Measurements from ENCODE around the gene CEP350. TPM values are rescaled to one million over a fixed set of nuclear protein-coding genes. Genes with fewer than 3 reads are reported as not detected.
A peak's percentile ranks its signal among the peaks of the same experiment; 100 is the strongest.

Gene CEP350
- total and polyA plus RNA-seq, 2 donors (not counting 1 experiment from before 2014, with no cell fraction given), result 19.0 to 101 TPM

DNA sequence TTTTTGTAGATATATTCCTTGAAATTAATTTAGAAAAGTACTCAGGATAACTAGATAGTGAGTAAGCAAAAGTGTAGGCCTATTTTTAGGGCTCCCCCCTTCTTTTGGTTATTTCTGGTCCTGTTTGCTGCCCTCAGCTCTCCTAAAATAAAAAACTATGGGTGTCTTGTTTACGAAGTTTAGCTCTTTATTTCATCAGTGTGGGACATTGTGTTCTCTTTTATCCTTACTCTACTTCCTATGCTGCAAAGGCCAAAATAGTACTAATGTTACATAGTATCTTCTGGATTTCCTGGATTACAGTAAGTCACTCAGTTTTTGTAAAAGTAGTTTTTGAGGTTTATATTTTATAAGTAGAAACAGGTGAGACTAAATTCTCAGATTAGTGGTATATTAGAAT lies 15.4 kb downstream of the CEP350 start:
- DNase-seq (ENCODE audit: low read depth in 2 of 2), result peak in 1 of 2 donors; percentile 63
- Histone ChIP-seq H3K36me3 (ENCODE audit: control insufficient read depth, insufficient read depth, low read length) (no peaks in the 10 kb centered on the region), H2AFZ (ENCODE audit: low read length) (no peak overlapping the region), H3K4me2 (ENCODE audit: extremely low read depth, insufficient read depth, low read length) (no peak overlapping the region), H3K9ac (ENCODE audit: insufficient read depth, low read length) (no peak overlapping the region), H3K4me3 (replicated peaks in 1 of 4; ENCODE audit: control extremely low read depth in 1 of 4, insufficient read depth in 1 of 4, low read depth in 3 of 4, low read length in 4 of 4) (no peak overlapping the region), H4K20me1 (ENCODE audit: control insufficient read depth, extremely low read depth, insufficient read depth, low read length) (no peaks in the 10 kb centered on the region), H3K9me3 (ENCODE audit: control insufficient read depth, insufficient read depth, low read depth, low read length) (no peaks in the 10 kb centered on the region), H3K27ac (ENCODE audit: insufficient read depth, low read length) (no peak overlapping the region), H3K79me2 (ENCODE audit: control insufficient read depth, insufficient read depth, low read length) (peaks cover 60% of the 10 kb centered on the region), H3K27me3 (ENCODE audit: control insufficient read depth, insufficient read depth, low read length) (no peaks in the 10 kb centered on the region), H3K4me1 (ENCODE audit: control insufficient read depth, extremely low read depth, insufficient read depth, low read length) (no peaks in the 10 kb centered on the region)
- TF ChIP-seq EZH2 (IDR thresholded peaks at IDR 0.05; ENCODE audit: low read length, missing control alignments), result no peak
- TF ChIP-seq, protein P1, sequence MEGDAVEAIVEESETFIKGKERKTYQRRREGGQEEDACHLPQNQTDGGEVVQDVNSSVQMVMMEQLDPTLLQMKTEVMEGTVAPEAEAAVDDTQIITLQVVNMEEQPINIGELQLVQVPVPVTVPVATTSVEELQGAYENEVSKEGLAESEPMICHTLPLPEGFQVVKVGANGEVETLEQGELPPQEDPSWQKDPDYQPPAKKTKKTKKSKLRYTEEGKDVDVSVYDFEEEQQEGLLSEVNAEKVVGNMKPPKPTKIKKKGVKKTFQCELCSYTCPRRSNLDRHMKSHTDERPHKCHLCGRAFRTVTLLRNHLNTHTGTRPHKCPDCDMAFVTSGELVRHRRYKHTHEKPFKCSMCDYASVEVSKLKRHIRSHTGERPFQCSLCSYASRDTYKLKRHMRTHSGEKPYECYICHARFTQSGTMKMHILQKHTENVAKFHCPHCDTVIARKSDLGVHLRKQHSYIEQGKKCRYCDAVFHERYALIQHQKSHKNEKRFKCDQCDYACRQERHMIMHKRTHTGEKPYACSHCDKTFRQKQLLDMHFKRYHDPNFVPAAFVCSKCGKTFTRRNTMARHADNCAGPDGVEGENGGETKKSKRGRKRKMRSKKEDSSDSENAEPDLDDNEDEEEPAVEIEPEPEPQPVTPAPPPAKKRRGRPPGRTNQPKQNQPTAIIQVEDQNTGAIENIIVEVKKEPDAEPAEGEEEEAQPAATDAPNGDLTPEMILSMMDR (conservative IDR thresholded peaks at IDR 0.05 in 1 of 2, IDR thresholded peaks at IDR 0.05 in 1 of 2; ENCODE audit: low read depth in 1 of 2, low read length in 2 of 2), result no peak

DNA sequence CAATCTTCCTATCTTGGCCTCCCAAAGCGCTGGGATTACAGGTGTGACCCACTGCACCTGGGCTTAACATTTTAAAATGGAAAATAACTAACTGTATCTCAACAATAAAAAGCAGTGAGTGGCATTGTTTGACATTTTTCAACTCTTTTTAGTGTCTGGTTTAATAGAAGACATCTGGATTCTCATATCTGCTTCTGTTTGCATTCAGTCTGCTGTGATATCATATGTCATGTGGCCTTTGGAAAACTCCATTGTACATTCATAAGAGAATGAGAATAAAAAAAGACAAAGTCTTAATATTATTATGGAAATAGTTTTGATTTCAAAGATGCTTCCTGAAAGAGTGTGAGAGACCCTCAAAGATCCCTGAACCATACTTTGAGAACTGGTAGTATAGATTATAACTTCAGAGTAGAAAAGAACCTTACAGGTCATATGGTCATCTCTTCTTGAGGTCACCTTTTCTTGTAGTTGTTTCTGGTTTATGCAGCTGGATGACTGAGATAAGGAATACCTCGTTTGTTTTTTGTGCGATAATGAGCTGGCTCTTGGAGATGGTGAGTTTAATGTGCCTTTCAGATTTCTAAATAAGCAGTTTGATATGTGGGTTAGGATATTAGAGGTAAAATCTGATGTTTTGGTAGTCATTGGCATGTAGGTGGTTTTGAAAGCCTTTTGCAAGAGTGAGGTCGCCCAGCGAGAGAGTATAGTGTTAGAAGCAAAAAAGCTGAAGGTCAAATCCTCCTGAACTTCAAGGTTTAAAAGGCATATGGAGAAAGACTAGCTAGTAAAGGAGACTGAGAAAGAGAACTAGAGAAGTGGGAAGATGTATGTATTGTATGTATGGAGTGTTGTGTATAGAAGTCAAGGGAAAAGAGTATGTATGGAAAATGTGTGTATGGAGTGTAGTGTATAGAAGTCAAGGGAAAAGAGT lies 17.2 kb downstream of the CEP350 start:
- Histone ChIP-seq H3K4me1 (ENCODE audit: control insufficient read depth, extremely low read depth, insufficient read depth, low read length) (no peaks in the 10 kb centered on the region), H3K9me3 (ENCODE audit: control insufficient read depth, insufficient read depth, low read depth, low read length) (no peaks in the 10 kb centered on the region), H3K9ac (ENCODE audit: insufficient read depth, low read length) (no peak overlapping the region), H4K20me1 (ENCODE audit: control insufficient read depth, extremely low read depth, insufficient read depth, low read length) (no peaks in the 10 kb centered on the region), H3K4me3 (replicated peaks in 1 of 4; ENCODE audit: control extremely low read depth in 1 of 4, insufficient read depth in 1 of 4, low read depth in 3 of 4, low read length in 4 of 4) (no peak overlapping the region), H3K27ac (ENCODE audit: insufficient read depth, low read length) (no peak overlapping the region), H3K27me3 (ENCODE audit: control insufficient read depth, insufficient read depth, low read length) (no peaks in the 10 kb centered on the region), H3K36me3 (ENCODE audit: control insufficient read depth, insufficient read depth, low read length) (no peaks in the 10 kb centered on the region), H2AFZ (ENCODE audit: low read length) (no peak overlapping the region), H3K4me2 (ENCODE audit: extremely low read depth, insufficient read depth, low read length) (no peak overlapping the region), H3K79me2 (ENCODE audit: control insufficient read depth, insufficient read depth, low read length) (peaks cover 53% of the 10 kb centered on the region)
- no peak for DNase-seq (ENCODE audit: low read depth in 2 of 2)
- TF ChIP-seq EZH2 (IDR thresholded peaks at IDR 0.05; ENCODE audit: low read length, missing control alignments), result no peak

DNA sequence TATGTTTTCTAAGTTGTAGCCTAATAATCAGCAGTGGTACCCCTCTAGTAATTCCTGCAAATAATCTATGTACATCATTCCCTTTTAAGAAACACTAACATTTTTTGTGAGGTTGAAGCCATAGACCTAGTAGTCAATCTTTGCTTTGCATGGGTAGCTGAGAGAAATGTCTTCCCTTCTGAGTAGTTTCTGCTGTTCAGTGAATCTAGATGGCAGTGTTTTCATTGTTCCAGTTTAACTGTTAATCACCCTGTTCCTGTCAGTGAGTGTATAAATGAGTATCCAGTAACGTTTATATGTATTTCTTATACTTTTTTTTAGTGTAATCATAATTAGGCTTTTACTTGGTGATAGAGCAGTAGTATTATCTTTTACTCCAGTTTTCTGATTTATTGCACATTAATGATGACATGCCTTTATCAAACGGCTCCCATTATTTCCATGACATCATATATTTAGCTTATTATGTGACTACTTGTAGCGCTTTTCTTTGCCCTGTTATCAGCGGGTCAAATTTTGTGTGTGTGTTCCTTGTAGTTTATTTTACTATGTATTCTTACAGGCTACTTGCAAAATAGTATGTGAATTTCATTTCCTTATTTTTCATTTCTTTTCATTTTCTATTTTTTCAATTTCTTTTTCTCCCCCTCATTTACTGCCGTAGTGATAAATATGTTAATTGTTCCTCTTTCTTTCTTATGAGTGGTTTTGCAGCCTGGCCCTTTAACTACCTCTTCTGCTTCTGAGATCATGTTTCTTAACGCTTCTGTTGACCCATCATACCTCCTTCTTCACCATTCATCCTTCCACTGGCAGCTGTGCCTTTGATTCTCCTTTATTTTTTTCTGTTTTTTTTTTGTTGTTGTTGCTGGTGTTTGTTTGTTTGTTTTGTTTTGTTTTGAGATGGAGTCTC lies 18.8 kb downstream of the CEP350 start:
- H3K4me1 ChIP-seq (ENCODE audit: control insufficient read depth, extremely low read depth, insufficient read depth, low read length), result no peaks in the 10 kb centered on the region

More for the DNA sequence above, 18.8 kb downstream of the CEP350 start:
- Histone ChIP-seq H3K9me3 (ENCODE audit: control insufficient read depth, insufficient read depth, low read depth, low read length) (no peaks in the 10 kb centered on the region), H3K4me3 (replicated peaks in 1 of 4; ENCODE audit: control extremely low read depth in 1 of 4, insufficient read depth in 1 of 4, low read depth in 3 of 4, low read length in 4 of 4) (no peak overlapping the region), H3K27ac (ENCODE audit: insufficient read depth, low read length) (no peak overlapping the region), H2AFZ (ENCODE audit: low read length) (no peak overlapping the region), H3K79me2 (ENCODE audit: control insufficient read depth, insufficient read depth, low read length) (peaks cover 55% of the 10 kb centered on the region), H4K20me1 (ENCODE audit: control insufficient read depth, extremely low read depth, insufficient read depth, low read length) (no peaks in the 10 kb centered on the region), H3K27me3 (ENCODE audit: control insufficient read depth, insufficient read depth, low read length) (no peaks in the 10 kb centered on the region), H3K9ac (ENCODE audit: insufficient read depth, low read length) (no peak overlapping the region), H3K4me2 (ENCODE audit: extremely low read depth, insufficient read depth, low read length) (no peak overlapping the region), H3K36me3 (ENCODE audit: control insufficient read depth, insufficient read depth, low read length) (no peaks in the 10 kb centered on the region)
- no peak for TF ChIP-seq EZH2 (IDR thresholded peaks at IDR 0.05; ENCODE audit: low read length, missing control alignments)
- TF ChIP-seq, protein P1 (conservative IDR thresholded peaks at IDR 0.05 in 1 of 2, IDR thresholded peaks at IDR 0.05 in 1 of 2; ENCODE audit: low read depth in 1 of 2, low read length in 2 of 2), result no peak
- peak in 1 of 2 donors; percentile 11 for DNase-seq (ENCODE audit: low read depth in 2 of 2)
